Upper lobe of left lung (tissue), 6 donors: ENCODE results near the gene ZNF792. TPM values are rescaled to one million over a fixed set of nuclear protein-coding genes. Genes with fewer than 3 reads are reported as not detected.
"Not testable (repeated sequence)": the region's sequence is repeated elsewhere in the genome, so short reads cannot be mapped to it uniquely, and the experiment has no call there.

Source experiments
- ATAC-seq, 2 donors: fragments of 200-7000 bp; cut with Tn5 transposase; one replicate each; pipeline ENCODE4 v1.9.1; 2022; ENCODE audit warnings: mild to moderate bottlenecking in 2 of 2, moderate library complexity in 2 of 2; ENCODE audit not compliant: low FRiP score in 2 of 2
- DNase-seq, 2 donors: peaks; one replicate each; pipeline ENCODE4 v3.0.0-alpha.2; 2019 to 2020
- H3K27ac ChIP-seq, 4 donors: fragments of 200-600 bp; sonication (generic); one replicate each; pipeline ENCODE4 v1.5.1; 2016 to 2019
- H3K27me3 ChIP-seq, 4 donors: fragments of 200-600 bp; sonication (generic); one replicate each; pipeline ENCODE4 v1.5.1; 2017 to 2019
- H3K36me3 ChIP-seq, 4 donors: fragments of 200-600 bp; sonication (generic); one replicate each; pipeline ENCODE4 v1.5.1; 2016 to 2019
- H3K4me1 ChIP-seq, 4 donors: fragments of 200-600 bp; sonication (generic); one replicate each; pipeline ENCODE4 v1.5.1; 2018 to 2019
- H3K4me3 ChIP-seq, 4 donors: fragments of 200-600 bp; sonication (generic); one replicate each; pipeline ENCODE4 v1.5.1; 2017 to 2019; ENCODE audit warnings: mild to moderate bottlenecking in 2 of 4, moderate library complexity in 1 of 4
- H3K9me3 ChIP-seq, 4 donors: fragments of 200-600 bp; sonication (generic); one replicate each; pipeline ENCODE4 v1.5.1; 2018 to 2019
- EP300 ChIP-seq, 4 donors: sonication (generic); formaldehyde crosslinking; IDR thresholded peaks; one replicate each; pipeline ENCODE4 v1.5.1; 2017; ENCODE audit warnings: antibody characterized with exemption in 4 of 4, control low read depth in 2 of 4
- POLR2A ChIP-seq, 4 donors: fragments of 450-650 bp; IDR thresholded peaks; one replicate each; pipeline ENCODE4 v1.5.1; 2016 to 2017; ENCODE audit warnings: antibody characterized with exemption in 4 of 4, mild to moderate bottlenecking in 2 of 4
- POLR2AphosphoS5 ChIP-seq, 2 donors: sonication (generic); formaldehyde crosslinking; IDR thresholded peaks; one replicate each; pipeline ENCODE4 v1.5.1; 2017; ENCODE audit warnings: antibody characterized with exemption in 2 of 2
- WGBS, 2 donors: methylation state at CpG; one replicate each; pipeline ENCODE4 v1.1.5; 2017 to 2018; 5-methylcytosine and 5-hydroxymethylcytosine counted together
- total RNA-seq, 6 donors: library from RNA; depleted of rRNA in 4 of 6; stranded (reverse); fragments of >200 nt in 4 of 6; gene quantifications; one replicate each; pipeline versions ENCODE4 v1.1.0 to v1.2.1, GENCODE V29; 2016 to 2021
- TF ChIP-seq, protein P1 (sequence below), 6 experiments: fragments of 450-650 bp in 4 of 6; fragments of 200-600 bp in 2 of 6; sonication (generic) in 2 of 6; IDR thresholded peaks; one replicate each; pipeline ENCODE4 v1.5.1; 2016 to 2019; ENCODE audit warnings: antibody characterized with exemption in 6 of 6
- donor health status: DM: no; HTN: no; CAD: no; lungs with moderate emphysema.
- donor health status: DM: no; HTN: yes; CAD: no; lungs with severe emphysema.

ZNF792 gene
- total RNA-seq, 6 donors from 2014 or later: 8.3 to 14.5 (median 9.8) TPM

DNA sequence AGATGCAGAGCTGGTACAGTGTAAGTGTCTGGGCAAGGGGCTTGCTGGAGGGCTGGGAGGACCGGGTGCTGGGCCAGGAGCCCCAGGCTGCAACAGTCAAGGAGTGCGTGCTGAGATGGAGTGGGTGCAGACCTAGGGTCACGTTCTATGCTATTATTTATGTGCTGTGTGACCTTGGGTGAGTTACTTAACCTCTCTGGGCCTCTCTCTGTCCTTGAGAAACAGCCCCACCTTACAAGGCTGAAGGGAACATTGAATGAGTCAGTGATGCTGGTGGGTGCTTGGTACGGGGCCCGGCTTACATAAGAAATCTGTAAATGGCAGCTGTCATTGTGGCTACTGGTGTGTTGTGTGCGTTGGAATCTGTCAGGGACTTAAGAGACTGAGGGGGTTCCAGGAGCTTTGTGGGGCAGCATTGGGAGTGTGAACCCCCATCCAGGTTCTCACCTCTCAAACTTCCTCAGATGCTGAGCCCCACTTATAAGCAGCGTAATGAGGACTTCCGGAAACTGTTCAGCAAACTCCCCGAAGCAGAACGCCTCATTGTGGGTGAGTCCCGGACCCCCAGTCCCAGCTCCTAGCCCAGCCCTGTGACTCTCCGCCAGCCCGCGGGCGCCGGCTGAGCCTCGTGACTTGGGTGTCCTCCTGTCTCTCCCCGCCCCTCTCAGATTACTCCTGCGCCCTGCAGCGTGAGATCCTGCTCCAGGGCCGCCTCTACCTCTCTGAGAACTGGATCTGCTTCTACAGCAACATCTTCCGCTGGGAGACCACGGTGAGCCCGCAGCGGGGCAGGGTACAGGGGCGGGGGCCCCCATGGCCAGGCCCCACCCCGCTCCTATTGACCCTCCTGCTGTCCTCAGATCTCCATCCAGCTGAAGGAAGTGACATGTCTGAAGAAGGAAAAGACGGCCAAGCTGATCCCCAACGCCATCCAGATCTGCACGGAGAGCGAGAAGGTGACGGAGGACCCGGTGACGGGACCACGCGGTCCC lies 45.7 kb upstream of the ZNF792 start:
- peaks cover 63 to 94% (median 85%) of the 10 kb centered on the region in 4 donors for H3K4me1 ChIP-seq
- TF ChIP-seq EP300 (IDR thresholded peaks at IDR 0.05) (no peak), POLR2AphosphoS5 (IDR thresholded peaks at IDR 0.05) (no peak), POLR2A (IDR thresholded peaks at IDR 0.05) (no peak)
- TF ChIP-seq, protein P1, sequence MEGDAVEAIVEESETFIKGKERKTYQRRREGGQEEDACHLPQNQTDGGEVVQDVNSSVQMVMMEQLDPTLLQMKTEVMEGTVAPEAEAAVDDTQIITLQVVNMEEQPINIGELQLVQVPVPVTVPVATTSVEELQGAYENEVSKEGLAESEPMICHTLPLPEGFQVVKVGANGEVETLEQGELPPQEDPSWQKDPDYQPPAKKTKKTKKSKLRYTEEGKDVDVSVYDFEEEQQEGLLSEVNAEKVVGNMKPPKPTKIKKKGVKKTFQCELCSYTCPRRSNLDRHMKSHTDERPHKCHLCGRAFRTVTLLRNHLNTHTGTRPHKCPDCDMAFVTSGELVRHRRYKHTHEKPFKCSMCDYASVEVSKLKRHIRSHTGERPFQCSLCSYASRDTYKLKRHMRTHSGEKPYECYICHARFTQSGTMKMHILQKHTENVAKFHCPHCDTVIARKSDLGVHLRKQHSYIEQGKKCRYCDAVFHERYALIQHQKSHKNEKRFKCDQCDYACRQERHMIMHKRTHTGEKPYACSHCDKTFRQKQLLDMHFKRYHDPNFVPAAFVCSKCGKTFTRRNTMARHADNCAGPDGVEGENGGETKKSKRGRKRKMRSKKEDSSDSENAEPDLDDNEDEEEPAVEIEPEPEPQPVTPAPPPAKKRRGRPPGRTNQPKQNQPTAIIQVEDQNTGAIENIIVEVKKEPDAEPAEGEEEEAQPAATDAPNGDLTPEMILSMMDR (IDR thresholded peaks at IDR 0.05): no peak
- ATAC-seq (no peak), DNase-seq (peak in 1 of 2 donors; percentile 76)
- H3K36me3 ChIP-seq: peaks cover 11 to 65% (median 41%) of the 10 kb centered on the region in 4 donors
- H3K9me3 ChIP-seq: no peaks in the 10 kb centered on the region
- no peak overlapping the region for H3K4me3 ChIP-seq
- no peaks in the 10 kb centered on the region for H3K27me3 ChIP-seq
- 84% methylated on average over 18 to 36 of the region's 36 CpGs for WGBS, 2 donors
- H3K27ac ChIP-seq: peak overlapping the region; percentile 55 to 99 (median 85)

DNA sequence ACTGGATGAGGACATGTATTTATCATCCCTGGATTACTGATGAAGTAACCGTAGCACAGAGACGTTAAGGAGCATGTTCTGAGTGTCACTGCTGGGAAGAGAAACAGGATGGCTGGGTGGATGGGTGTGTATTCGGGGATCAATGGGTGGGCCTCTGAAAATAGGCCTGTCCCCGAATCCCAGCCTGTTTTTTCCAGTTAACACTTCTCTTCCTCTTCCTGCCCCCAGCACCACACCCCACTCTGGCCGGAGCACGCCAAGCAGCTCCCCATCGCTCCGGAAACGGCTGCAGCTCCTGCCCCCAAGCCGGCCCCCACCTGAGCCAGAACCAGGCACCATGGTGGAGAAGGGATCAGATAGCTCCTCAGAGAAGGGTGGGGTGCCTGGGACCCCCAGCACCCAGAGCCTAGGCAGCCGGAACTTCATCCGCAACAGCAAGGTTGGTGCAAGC lies 44.9 kb upstream of the ZNF792 start:
- Histone ChIP-seq H3K9me3 (no peaks in the 10 kb centered on the region), H3K4me3 (no peak overlapping the region), H3K36me3 (peaks cover 11 to 57% (median 34%) of the 10 kb centered on the region in 4 donors), H3K27me3 (no peaks in the 10 kb centered on the region), H3K27ac (peak overlapping the region; percentile 70 to 99 (median 85)), H3K4me1 (peaks cover 67 to 99% (median 88%) of the 10 kb centered on the region in 4 donors)
- no peak for DNase-seq
- WGBS, 2 donors: 66 to 69% methylated on average over 12 of the region's 12 CpGs
- TF ChIP-seq POLR2A (IDR thresholded peaks at IDR 0.05) (no peak), EP300 (IDR thresholded peaks at IDR 0.05) (peak in 3 of 4 donors; percentile 91 to 95 (median 94)), POLR2AphosphoS5 (IDR thresholded peaks at IDR 0.05) (peak; percentile 79 to 90)
- TF ChIP-seq, protein P1 (IDR thresholded peaks at IDR 0.05): no peak
- no peak for ATAC-seq

DNA sequence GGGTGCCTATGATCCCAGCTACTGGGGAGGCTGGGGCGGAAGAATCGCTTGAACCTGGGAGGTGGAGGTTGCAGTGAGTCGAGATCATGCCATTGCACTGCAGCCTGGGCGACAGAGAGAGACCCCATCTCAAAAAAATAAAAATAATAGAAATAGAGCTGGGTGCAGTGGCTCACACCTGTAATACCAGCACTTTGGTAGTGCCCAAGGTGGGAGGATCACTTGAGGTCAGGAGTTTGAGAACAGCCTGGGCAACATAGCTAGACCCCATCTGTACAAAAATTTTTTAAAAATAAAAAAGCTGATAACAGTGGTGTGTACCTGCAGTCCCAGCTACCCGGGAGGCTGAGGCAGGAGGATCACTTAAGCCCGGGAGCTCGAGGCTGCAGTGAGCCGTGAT lies 43.4 kb upstream of the ZNF792 start:
- not testable (repeated sequence) for ATAC-seq, H3K9me3 ChIP-seq, DNase-seq, H3K4me3 ChIP-seq, H3K27me3 ChIP-seq
- peaks cover 11 to 53% (median 30%) of the 10 kb centered on the region in 4 donors for H3K36me3 ChIP-seq
- peak overlapping the region; percentile 79 to 99 (median 85) for H3K27ac ChIP-seq
- WGBS, 2 donors: 93 to 95% methylated on average over 8 of the region's 8 CpGs
- H3K4me1 ChIP-seq: peaks cover 67 to 99% (median 87%) of the 10 kb centered on the region in 4 donors

DNA sequence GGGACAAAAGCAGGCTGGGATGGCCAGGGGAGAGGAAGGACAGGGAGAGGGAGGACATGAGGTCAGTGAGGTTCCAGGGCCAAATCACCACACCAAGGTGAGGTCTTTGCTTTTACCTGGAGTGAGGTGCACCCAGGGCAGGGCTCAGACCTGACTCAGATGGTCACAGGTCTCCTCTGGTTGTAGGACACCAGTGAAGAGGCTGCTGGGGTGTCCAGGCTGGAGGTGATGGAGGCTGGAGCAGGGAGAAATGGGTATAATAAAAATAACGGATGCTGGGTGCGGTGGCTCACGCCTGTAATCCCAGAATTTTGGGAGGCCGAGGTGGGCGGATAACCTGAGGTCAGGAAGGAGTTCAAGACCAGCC lies 43.0 kb upstream of the ZNF792 start:
- H3K27ac ChIP-seq: peak overlapping the region; percentile 79 to 99 (median 85)
- H3K27me3 ChIP-seq: no peaks in the 10 kb centered on the region
- peaks cover 67 to 99% (median 88%) of the 10 kb centered on the region in 4 donors for H3K4me1 ChIP-seq
- DNase-seq: no peak
- no peaks in the 10 kb centered on the region for H3K9me3 ChIP-seq
- WGBS, 2 donors: 83 to 98% methylated on average over 5 of the region's 5 CpGs
- no peak for ATAC-seq
- no peak for TF ChIP-seq POLR2A (IDR thresholded peaks at IDR 0.05)
- TF ChIP-seq, protein P1 (IDR thresholded peaks at IDR 0.05): no peak
- no peak for TF ChIP-seq EP300 (IDR thresholded peaks at IDR 0.05)
- no peak for TF ChIP-seq POLR2AphosphoS5 (IDR thresholded peaks at IDR 0.05)
- no peak overlapping the region for H3K4me3 ChIP-seq
- peaks cover 11 to 53% (median 29%) of the 10 kb centered on the region in 4 donors for H3K36me3 ChIP-seq

DNA sequence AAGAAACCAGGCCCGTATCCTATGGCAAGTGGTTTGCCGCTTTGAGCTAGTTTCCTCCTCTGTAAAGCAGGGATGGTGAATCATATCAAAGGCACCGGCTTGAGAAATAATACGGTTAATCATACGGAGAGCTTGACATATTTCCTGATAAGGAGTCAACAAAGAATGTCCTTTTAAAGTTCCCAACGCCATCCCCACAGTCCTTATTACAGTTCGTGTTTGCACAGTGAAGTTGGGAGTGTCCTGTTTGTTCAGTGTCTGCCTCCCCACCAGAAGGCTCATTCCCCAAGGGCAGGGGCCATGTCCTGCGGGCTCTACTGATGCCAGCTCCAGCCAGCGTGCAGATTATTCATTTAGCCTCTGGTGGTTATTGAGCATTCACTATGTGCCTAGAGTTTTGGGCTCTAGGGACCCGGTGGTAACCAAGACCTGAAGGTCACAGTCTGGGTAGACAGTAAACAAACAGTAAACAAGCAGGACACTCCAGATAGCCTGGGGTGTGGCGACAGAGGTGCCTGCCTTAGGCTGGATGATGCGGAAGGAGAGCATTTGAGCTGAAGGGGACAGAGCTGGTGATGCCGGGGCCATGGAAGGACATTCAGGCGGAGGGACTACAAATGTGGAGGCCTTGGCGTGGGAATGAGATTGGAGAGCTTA lies 42.4 kb upstream of the ZNF792 start:
- Histone ChIP-seq H3K9me3 (no peaks in the 10 kb centered on the region), H3K36me3 (peaks cover 11 to 49% (median 25%) of the 10 kb centered on the region in 4 donors), H3K4me1 (peaks cover 70 to 99% (median 89%) of the 10 kb centered on the region in 4 donors), H3K27me3 (no peaks in the 10 kb centered on the region), H3K4me3 (no peak overlapping the region), H3K27ac (peak overlapping the region; percentile 79 to 99 (median 85))
- TF ChIP-seq POLR2AphosphoS5 (IDR thresholded peaks at IDR 0.05) (peak; percentile 72 to 82), POLR2A (IDR thresholded peaks at IDR 0.05) (peak in 1 of 4 donors; percentile 25), EP300 (IDR thresholded peaks at IDR 0.05) (peak in 2 of 4 donors; percentile 85 to 91)
- TF ChIP-seq, protein P1 (IDR thresholded peaks at IDR 0.05): no peak
- peak; percentile 47 to 92 for ATAC-seq
- DNase-seq: peak in 1 of 2 donors; percentile 80
- WGBS, 2 donors: 53 to 65% methylated on average over 13 to 15 of the region's 15 CpGs

DNA sequence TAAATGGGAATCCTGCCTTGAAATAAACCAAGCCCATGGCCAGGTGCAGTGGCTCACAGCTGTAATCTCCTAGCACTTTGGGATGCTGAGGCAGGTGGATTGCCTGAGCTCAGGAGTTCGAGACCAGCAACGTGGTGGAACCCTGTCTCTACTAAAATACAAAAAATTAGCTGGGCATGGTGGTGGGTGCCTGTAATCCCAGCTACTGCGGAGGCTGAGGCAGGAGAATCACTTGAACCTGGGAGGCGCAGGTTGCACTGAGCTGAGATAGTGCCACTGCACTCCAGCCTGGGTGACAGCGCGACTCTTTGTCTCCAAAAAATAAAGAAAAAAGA lies 41.9 kb upstream of the ZNF792 start:
- ATAC-seq, H3K4me3 ChIP-seq: not testable (repeated sequence)

More for the DNA sequence above, 41.9 kb upstream of the ZNF792 start:
- peaks cover 75 to 99% (median 89%) of the 10 kb centered on the region in 4 donors for H3K4me1 ChIP-seq
- 67 to 79% methylated on average over 5 to 6 of the region's 6 CpGs for WGBS, 2 donors
- H3K36me3 ChIP-seq: peaks cover 11 to 44% (median 20%) of the 10 kb centered on the region in 4 donors
- not testable (repeated sequence) for H3K27me3 ChIP-seq, H3K9me3 ChIP-seq, DNase-seq
- H3K27ac ChIP-seq: peak overlapping the region; percentile 79 to 99 (median 85)
